ENCODE results near the gene AHCYL2. TPM values are rescaled to one million over a fixed set of nuclear protein-coding genes. Genes with fewer than 3 reads are reported as not detected.

The AHCYL2 gene
- total and polyA plus RNA-seq, 12 donors: 2.5 to 7.7 (median 5.6) TPM

- Histone ChIP-seq H3K36me3 (peaks cover 0 to 24% (median 0%) of the 10 kb centered on the region in 9 donors), H3K27me3 (no peaks in the 10 kb centered on the region), H3K27ac (no peak overlapping the region), H3K4me1 (peaks cover 0 to 15% (median 0%) of the 10 kb centered on the region in 9 donors), H3K9me3 (no peaks in the 10 kb centered on the region), H3K4me3 (no peak overlapping the region)
- intact Hi-C loops (cut with DNase I): loop anchor here in 4 of 10 donors (10.0 kb wide), 4 partner anchors 58 to 638 kb away; partner anchors contain the start of gene STRIP2 (in 1 of the 4)
- 74 to 85% methylated on average over 6 of the region's 6 CpGs for WGBS, 2 donors
- TF ChIP-seq CTCF (IDR thresholded peaks at IDR 0.05): peak in 3 of 9 donors; percentile 0 to 16 (median 4)
- DNase-seq: no peak
- ATAC-seq: no peak
Observed at GRCh38 chr7:129376778-129377700, 152.2 kb downstream of the AHCYL2 start.

- ATAC-seq (no peak), DNase-seq (no peak)
- no peak for TF ChIP-seq CTCF (IDR thresholded peaks at IDR 0.05)
- Histone ChIP-seq H3K27ac (no peak overlapping the region), H3K4me3 (no peak overlapping the region), H3K36me3 (peaks cover 0 to 30% (median 0%) of the 10 kb centered on the region in 9 donors), H3K27me3 (no peaks in the 10 kb centered on the region), H3K9me3 (no peaks in the 10 kb centered on the region), H3K4me1 (peaks cover 0 to 9% (median 0%) of the 10 kb centered on the region in 9 donors)
- intact Hi-C loops (cut with DNase I): no loop called here
- 95 to 98% methylated on average over 9 of the region's 9 CpGs for WGBS, 2 donors
Observed at GRCh38 chr7:129381710-129382484, 157.1 kb downstream of the AHCYL2 start.

GRCh38 chr7:129383542-129384132 is 158.8 kb downstream of the AHCYL2 start:
- no peaks in the 10 kb centered on the region for H3K9me3 ChIP-seq
- intact Hi-C loops (cut with DNase I): no loop called here
- no peak for TF ChIP-seq CTCF (IDR thresholded peaks at IDR 0.05)
- H3K4me3 ChIP-seq: no peak overlapping the region
- no peak for DNase-seq
- H3K27ac ChIP-seq: no peak overlapping the region
- H3K27me3 ChIP-seq: no peaks in the 10 kb centered on the region
- peaks cover 0 to 1% (median 0%) of the 10 kb centered on the region in 9 donors for H3K4me1 ChIP-seq
- peaks cover 0 to 32% (median 0%) of the 10 kb centered on the region in 9 donors for H3K36me3 ChIP-seq
- ATAC-seq: no peak
- WGBS, 2 donors: 64 to 65% methylated on average over 3 of the region's 3 CpGs

- ATAC-seq: no peak
- Histone ChIP-seq H3K36me3 (peaks cover 0 to 35% (median 0%) of the 10 kb centered on the region in 9 donors), H3K27ac (no peak overlapping the region), H3K4me1 (peaks cover 0 to 7% (median 0%) of the 10 kb centered on the region in 9 donors), H3K4me3 (no peak overlapping the region), H3K9me3 (no peaks in the 10 kb centered on the region), H3K27me3 (no peaks in the 10 kb centered on the region)
- TF ChIP-seq CTCF (IDR thresholded peaks at IDR 0.05): no peak
- DNase-seq: no peak
- 92 to 93% methylated on average over 1 of the region's 1 CpG for WGBS, 2 donors
- intact Hi-C loops (cut with DNase I): no loop called here
Observed at GRCh38 chr7:129385116-129385515, 160.3 kb downstream of the AHCYL2 start.

All from heart right ventricle (tissue), 16 donors.